Duodenal mucosa (tissue), 2 donors: ENCODE measurements around the gene KLHDC2.
"Not testable (repeated sequence)": the region's sequence is repeated elsewhere in the genome, so short reads cannot be mapped to it uniquely, and the experiment has no call there.

ENCODE experiments used
- H3K27ac ChIP-seq: one replicate; pipeline ENCODE4 v1.7.0; 2013; ENCODE audit warnings: low read depth, low read length
- H3K27me3 ChIP-seq, 2 donors: one replicate each; pipeline ENCODE4 v1.7.0; 2013; ENCODE audit warnings: low read length in 2 of 2, control low read depth in 1 of 2; ENCODE audit not compliant: insufficient read depth in 2 of 2, control insufficient read depth in 1 of 2
- H3K36me3 ChIP-seq, 2 donors: one replicate each; pipeline ENCODE4 v1.7.0; 2013; ENCODE audit warnings: low read length in 2 of 2, control low read depth in 1 of 2; ENCODE audit not compliant: insufficient read depth in 2 of 2, control insufficient read depth in 1 of 2
- H3K4me1 ChIP-seq, 2 donors: one replicate each; pipeline ENCODE4 v1.7.0; 2013; ENCODE audit warnings: low read length in 2 of 2, control low read depth in 1 of 2; ENCODE audit not compliant: insufficient read depth in 2 of 2, control insufficient read depth in 1 of 2
- H3K4me3 ChIP-seq, 2 donors: one replicate each; pipeline ENCODE4 v1.7.0; 2013; ENCODE audit warnings: low read length in 2 of 2, low read depth in 1 of 2
- H3K9ac ChIP-seq, 2 donors: one replicate each; pipeline ENCODE4 v1.7.0; 2013; ENCODE audit warnings: low read length in 2 of 2, low read depth in 1 of 2
- H3K9me3 ChIP-seq, 2 donors: one replicate each; pipeline ENCODE4 v1.7.0; 2013; ENCODE audit warnings: low read length in 2 of 2, control low read depth in 1 of 2; ENCODE audit not compliant: control insufficient read depth in 1 of 2

The KLHDC2 gene

GRCh38 chr14:49767571-49768300, at the start of gene KLHDC2:
KLHDC2 (plus strand) TSS chr14:49768153; CDS start chr14:49768469, 316 bp downstream.
- H3K4me3 ChIP-seq = peak within 1 kb of the TSS; percentile 98 to 99
- H3K27me3 ChIP-seq = no peaks in the 10 kb centered on the region
- peaks cover 16 to 33% of the 10 kb centered on the region in 2 donors for H3K4me1 ChIP-seq
- peak within 1 kb of the TSS; percentile 100 for H3K9ac ChIP-seq
- H3K36me3 ChIP-seq = peaks cover 0 to 3% of the 10 kb centered on the region in 2 donors
- no peaks in the 10 kb centered on the region for H3K9me3 ChIP-seq
- H3K27ac ChIP-seq = peak within 1 kb of the TSS; percentile 100

- H3K36me3 ChIP-seq = no peaks in the 10 kb centered on the region
Measured at GRCh38 chr14:49720744-49721143, 47.2 kb upstream of the KLHDC2 start.

GRCh38 chr14:49721733-49722435, 46.1 kb upstream of the KLHDC2 start:
- H3K4me1 ChIP-seq, H3K36me3 ChIP-seq, H3K27me3 ChIP-seq, H3K27ac ChIP-seq, H3K9me3 ChIP-seq, H3K9ac ChIP-seq, H3K4me3 ChIP-seq: not testable (repeated sequence)

More at GRCh38 chr14:49720744-49721143, 47.2 kb upstream of the KLHDC2 start:
- no peak overlapping the region for H3K27ac ChIP-seq
- no peaks in the 10 kb centered on the region for H3K27me3 ChIP-seq
- no peaks in the 10 kb centered on the region for H3K9me3 ChIP-seq
- no peak overlapping the region for H3K4me3 ChIP-seq
- H3K4me1 ChIP-seq = no peaks in the 10 kb centered on the region
- no peak overlapping the region for H3K9ac ChIP-seq

GRCh38 chr14:49727171-49727570, 40.8 kb upstream of the KLHDC2 start:
- Histone ChIP-seq H3K9ac (no peak overlapping the region), H3K4me1 (no peaks in the 10 kb centered on the region), H3K27me3 (no peaks in the 10 kb centered on the region), H3K36me3 (peaks cover 0 to 4% of the 10 kb centered on the region in 2 donors), H3K9me3 (no peaks in the 10 kb centered on the region), H3K4me3 (no peak overlapping the region), H3K27ac (no peak overlapping the region)

- H3K27ac ChIP-seq = no peak overlapping the region
- H3K4me3 ChIP-seq = no peak overlapping the region
- H3K9ac ChIP-seq = no peak overlapping the region
- no peaks in the 10 kb centered on the region for H3K9me3 ChIP-seq
- H3K4me1 ChIP-seq = no peaks in the 10 kb centered on the region
- no peaks in the 10 kb centered on the region for H3K36me3 ChIP-seq
- H3K27me3 ChIP-seq = no peaks in the 10 kb centered on the region
Measured at GRCh38 chr14:49732896-49733295, 35.1 kb upstream of the KLHDC2 start.

- H3K27ac ChIP-seq = no peak overlapping the region
- no peaks in the 10 kb centered on the region for H3K36me3 ChIP-seq
- no peaks in the 10 kb centered on the region for H3K9me3 ChIP-seq
- no peak overlapping the region for H3K9ac ChIP-seq
- no peaks in the 10 kb centered on the region for H3K27me3 ChIP-seq
- H3K4me1 ChIP-seq = no peaks in the 10 kb centered on the region
- no peak overlapping the region for H3K4me3 ChIP-seq
Measured at GRCh38 chr14:49733836-49734235, 34.1 kb upstream of the KLHDC2 start.

GRCh38 chr14:49735669-49736068, 32.3 kb upstream of the KLHDC2 start:
- H3K4me1 ChIP-seq, H3K9me3 ChIP-seq, H3K36me3 ChIP-seq, H3K27ac ChIP-seq, H3K27me3 ChIP-seq, H3K9ac ChIP-seq, H3K4me3 ChIP-seq: not testable (repeated sequence)

GRCh38 chr14:49745191-49745590, 22.8 kb upstream of the KLHDC2 start:
- H3K27me3 ChIP-seq = no peaks in the 10 kb centered on the region
- no peaks in the 10 kb centered on the region for H3K36me3 ChIP-seq
- no peaks in the 10 kb centered on the region for H3K9me3 ChIP-seq
- H3K27ac ChIP-seq = no peak overlapping the region
- H3K4me1 ChIP-seq = peaks cover 4 to 10% of the 10 kb centered on the region in 2 donors
- no peak overlapping the region for H3K4me3 ChIP-seq
- H3K9ac ChIP-seq = no peak overlapping the region

- H3K36me3 ChIP-seq, H3K9me3 ChIP-seq, H3K4me3 ChIP-seq, H3K27ac ChIP-seq, H3K4me1 ChIP-seq, H3K27me3 ChIP-seq, H3K9ac ChIP-seq: not testable (repeated sequence)
Measured at GRCh38 chr14:49746476-49746875, 21.5 kb upstream of the KLHDC2 start.

GRCh38 chr14:49754570-49755097, 13.3 kb upstream of the KLHDC2 start:
- Histone ChIP-seq H3K9ac (no peak overlapping the region), H3K4me1 (no peaks in the 10 kb centered on the region), H3K27me3 (no peaks in the 10 kb centered on the region), H3K36me3 (no peaks in the 10 kb centered on the region), H3K4me3 (no peak overlapping the region), H3K9me3 (no peaks in the 10 kb centered on the region), H3K27ac (no peak overlapping the region)
